Panc1 (cell line): ENCODE data around the gene SLAMF7.

Source experiments
- CTCF ChIP-seq: fragments of 450-650 bp; IDR thresholded peaks from 2 replicates; pipeline ENCODE4 v1.5.1; 2017; ENCODE audit warnings: mild to moderate bottlenecking
- POLR2AphosphoS5 ChIP-seq: IDR thresholded peaks from 2 replicates; pipeline ENCODE4 v1.6.1; 2012; ENCODE audit warnings: mild to moderate bottlenecking, low read depth, low read length, moderate library complexity
- REST ChIP-seq, 2 experiments: IDR thresholded peaks; 2 replicates each; pipeline ENCODE4 v1.6.1; 2011 to 2012; ENCODE audit warnings: low read depth in 2 of 2, control low read depth in 1 of 2, low read length in 1 of 2, mild to moderate bottlenecking in 1 of 2, moderate library complexity in 1 of 2; ENCODE audit not compliant: insufficient read depth in 1 of 2
- SIN3A ChIP-seq: IDR thresholded peaks from 2 replicates; pipeline ENCODE4 v1.6.1; 2012; ENCODE audit warnings: low read depth, mild to moderate bottlenecking, low read length, moderate library complexity, borderline replicate concordance; ENCODE audit not compliant: insufficient read depth
- TCF7L2 ChIP-seq: IDR thresholded peaks from 2 replicates; pipeline ENCODE4 v1.6.1; 2011; ENCODE audit warnings: mild to moderate bottlenecking, low read depth, low read length, inconsistent platforms

- TF ChIP-seq REST (IDR thresholded peaks at IDR 0.05; ENCODE audit: insufficient read depth in 1 of 2, low read depth in 2 of 2, low read length in 1 of 2), result no peak
- TF ChIP-seq POLR2AphosphoS5, result no peak
- TF ChIP-seq SIN3A, result no peak
- TF ChIP-seq CTCF, result no peak
- TF ChIP-seq TCF7L2, result no peak
Measured at GRCh38 chr1:160755911-160756848, 17.1 kb downstream of the SLAMF7 start.
